Right lobe of liver (tissue), 6 donors: ENCODE measurements around the gene PSG6. TPM values are rescaled to one million over a fixed set of nuclear protein-coding genes. Genes with fewer than 3 reads are reported as not detected.
"Not testable (repeated sequence)": the region's sequence is repeated elsewhere in the genome, so short reads cannot be mapped to it uniquely, and the experiment has no call there.

Source experiments
- ATAC-seq, 4 donors: fragments of 200-7000 bp; cut with Tn5 transposase; one replicate each; pipeline ENCODE4 v1.9.1; 2020; ENCODE audit warnings: mild to moderate bottlenecking in 4 of 4, moderate library complexity in 4 of 4
- DNase-seq, 3 donors: peaks; one replicate each; pipeline ENCODE4 v3.0.0-alpha.2; 2020
- H3K27ac ChIP-seq, 3 donors: fragments of 200-600 bp; one replicate each; pipeline ENCODE4 v1.8.0; 2022
- H3K27me3 ChIP-seq, 2 donors: fragments of 200-600 bp; one replicate each; pipeline ENCODE4 v1.8.0; 2022
- H3K36me3 ChIP-seq, 4 donors: fragments of 200-600 bp; sonication (generic) in 1 of 4; one replicate each; pipeline versions ENCODE4 v1.5.1 to v1.8.0; 2017 to 2022; ENCODE audit warnings: control low read depth in 1 of 4
- H3K4me1 ChIP-seq, 4 donors: fragments of 200-600 bp; sonication (generic) in 1 of 4; one replicate each; pipeline versions ENCODE4 v1.5.1 to v1.8.0; 2017 to 2022; ENCODE audit warnings: control low read depth in 1 of 4
- H3K4me3 ChIP-seq, 3 donors: fragments of 200-600 bp; one replicate each; pipeline ENCODE4 v1.8.0; 2022
- H3K9me3 ChIP-seq, 4 donors: fragments of 200-600 bp; sonication (generic) in 1 of 4; one replicate each; pipeline versions ENCODE4 v1.5.1 to v1.8.0; 2017 to 2022; ENCODE audit warnings: control low read depth in 1 of 4
- CTCF ChIP-seq, 4 donors: fragments of 200-600 bp in 3 of 4; fragments of 450-650 bp in 1 of 4; IDR thresholded peaks; one replicate each; pipeline versions ENCODE4 v1.5.1 to v1.8.0; 2016 to 2022; ENCODE audit warnings: antibody characterized with exemption in 4 of 4, mild to moderate bottlenecking in 2 of 4
- WGBS: methylation state at CpG from one replicate; pipeline ENCODE4 v1.1.6; 2018; ENCODE audit warnings: low coverage, low lambda C conversion rate; ENCODE audit not compliant: insufficient coverage; ENCODE audit errors: missing lambda C conversion rate; 5-methylcytosine and 5-hydroxymethylcytosine counted together
- intact Hi-C, 2 donors: fragments of 100-400 bp; cut with DNase I; formaldehyde crosslinking; loops; one replicate each; pipeline versions ENCODE4 v1.11.2 to v1.14.1; 2022
- total RNA-seq, 6 experiments: library from RNA; depleted of rRNA in 2 of 6; stranded (reverse); fragments of >200 nt in 2 of 6; fragmentation: NEBNext Ultra II Directional in 3 of 6; extraction: Animal tissue kit (Norgen Biotek cat#: 25700) in 3 of 6; gene quantifications; one replicate each; pipeline versions ENCODE4 v1.1.0 to v1.2.4, GENCODE V29; 2016 to 2023
- donor health status: DM: no; HTN: yes; CAD: no.
- donor health status: DM: no; HTN: no; CAD: no.
- donor health status: DM: no; HTN: no; CAD: no.
- donor health status: DM: no; HTN: yes; CAD: no.
- donor health status: DM: no; HTN: yes; CAD: no.

Gene PSG6
- total RNA-seq, 6 experiments from 2014 or later = not detected

DNA sequence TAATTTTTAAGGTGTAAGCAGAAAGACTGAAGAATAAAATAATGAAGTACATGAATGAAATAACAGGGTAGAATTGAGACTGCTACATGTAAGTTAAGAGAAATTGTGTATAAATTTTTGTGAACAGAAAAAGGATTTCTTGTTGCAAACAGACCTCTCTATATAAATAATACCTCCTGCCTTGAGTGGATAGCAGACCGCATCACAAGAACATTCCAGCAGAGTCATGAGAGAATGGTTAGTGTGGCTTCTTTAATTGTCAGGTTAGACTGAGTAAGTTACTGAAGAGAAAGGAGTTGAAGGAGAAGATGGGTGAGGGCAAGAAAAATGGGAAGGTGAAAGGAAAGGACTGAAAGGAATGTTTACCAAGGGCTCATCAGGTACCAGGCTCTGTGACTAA lies 18.6 kb downstream of the PSG6 start:
- H3K27me3 ChIP-seq, H3K4me3 ChIP-seq, H3K27ac ChIP-seq, intact Hi-C loops, DNase-seq, ATAC-seq, H3K4me1 ChIP-seq, H3K9me3 ChIP-seq, H3K36me3 ChIP-seq: not testable (repeated sequence)
- WGBS = 58% methylated on average over 1 of the region's 1 CpG

DNA sequence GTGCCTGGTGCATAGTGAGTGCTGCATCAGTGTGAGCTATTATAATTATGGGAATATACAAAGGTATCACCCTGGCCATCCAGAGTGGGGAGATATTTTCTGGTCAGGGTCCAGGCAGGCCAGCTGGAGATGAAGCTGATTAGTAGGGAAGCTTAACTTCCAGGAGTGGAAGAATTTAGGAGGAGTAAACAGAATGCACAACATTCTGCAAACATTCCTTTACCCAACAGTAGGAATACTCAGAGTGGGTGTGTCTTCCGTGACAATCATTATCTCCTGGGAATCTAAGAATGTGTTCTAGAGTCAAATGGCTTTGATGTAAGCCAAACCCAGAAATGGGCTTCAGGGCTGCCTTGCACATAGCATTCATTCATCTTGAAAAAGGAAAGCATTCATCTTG lies 19.0 kb downstream of the PSG6 start:
- H3K27ac ChIP-seq, H3K36me3 ChIP-seq, intact Hi-C loops, ATAC-seq, H3K9me3 ChIP-seq, H3K4me3 ChIP-seq, DNase-seq, H3K4me1 ChIP-seq, H3K27me3 ChIP-seq: not testable (repeated sequence)
- WGBS = 21% methylated on average over 1 of the region's 1 CpG

DNA sequence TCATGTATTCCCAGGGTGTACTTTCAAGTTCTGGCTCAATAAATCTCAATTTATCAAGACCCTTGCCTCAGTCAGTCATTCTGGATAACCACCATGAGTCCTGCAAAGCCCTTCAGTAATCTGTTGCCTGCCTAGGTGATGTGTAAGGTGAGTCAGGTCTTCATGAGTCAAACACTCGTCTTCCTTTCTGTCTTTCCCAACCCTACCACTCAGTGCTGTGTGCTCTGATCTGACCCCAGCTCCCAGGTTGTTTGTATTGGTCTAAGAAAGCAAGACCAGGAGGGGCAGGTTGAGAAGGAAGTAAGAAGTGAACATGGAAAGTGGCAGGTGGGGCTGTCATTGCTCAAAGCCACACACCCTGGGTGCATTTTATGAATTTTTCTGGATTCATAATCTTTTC lies 20.0 kb downstream of the PSG6 start:
- H3K27me3 ChIP-seq, intact Hi-C loops, H3K36me3 ChIP-seq, H3K27ac ChIP-seq, H3K4me3 ChIP-seq, ATAC-seq, H3K4me1 ChIP-seq, H3K9me3 ChIP-seq, DNase-seq: not testable (repeated sequence)
- 0% methylated on average over 1 of the region's 1 CpG for WGBS

- H3K9me3 ChIP-seq, ATAC-seq, H3K4me1 ChIP-seq, intact Hi-C loops, H3K4me3 ChIP-seq, H3K27me3 ChIP-seq, H3K27ac ChIP-seq, H3K36me3 ChIP-seq, DNase-seq: not testable (repeated sequence)
- 28% methylated on average over 3 of the region's 7 CpGs for WGBS
Measured at GRCh38 chr19:42890446-42890845, 27.2 kb downstream of the PSG6 start.

DNA sequence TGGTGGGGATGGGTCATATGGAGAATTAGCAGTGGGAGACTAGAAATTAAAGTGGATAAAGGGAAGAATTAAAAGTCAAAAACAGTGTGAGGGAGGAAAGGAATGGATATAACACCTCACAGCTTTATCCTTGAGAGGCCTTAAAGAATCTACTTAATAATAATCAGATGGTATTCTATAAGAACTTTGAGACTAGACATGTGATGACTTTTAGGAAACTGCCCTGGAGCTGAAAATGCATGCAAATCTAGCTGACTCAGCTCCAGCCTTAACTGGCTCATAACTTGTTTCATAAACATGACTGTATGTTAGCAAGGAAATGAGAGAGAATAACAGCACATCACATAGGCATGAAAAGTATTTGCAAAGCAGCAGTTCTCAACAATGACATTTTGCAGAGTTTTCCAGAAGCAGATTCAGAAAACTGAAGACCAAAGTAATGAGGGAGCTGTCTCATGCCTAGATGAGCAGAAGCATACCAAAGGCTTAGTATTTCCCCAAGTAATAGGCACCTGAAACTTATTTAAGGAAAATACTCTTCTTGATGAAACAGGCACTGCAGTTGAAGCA lies 29.7 kb downstream of the PSG6 start:
- DNase-seq, H3K27ac ChIP-seq, H3K4me1 ChIP-seq, H3K27me3 ChIP-seq, H3K9me3 ChIP-seq, ATAC-seq, H3K4me3 ChIP-seq, H3K36me3 ChIP-seq, intact Hi-C loops: not testable (repeated sequence)

GRCh38 chr19:42882730-42883129 lies 35.0 kb downstream of the PSG6 start:
- not testable (repeated sequence) for H3K27me3 ChIP-seq, DNase-seq, H3K27ac ChIP-seq

GRCh38 chr19:42882010-42882409 lies 35.7 kb downstream of the PSG6 start:
- 14% methylated on average over 1 of the region's 5 CpGs for WGBS
- H3K9me3 ChIP-seq, ATAC-seq, H3K4me3 ChIP-seq, intact Hi-C loops, H3K36me3 ChIP-seq, DNase-seq, H3K27ac ChIP-seq, H3K27me3 ChIP-seq, H3K4me1 ChIP-seq: not testable (repeated sequence)

More at GRCh38 chr19:42882730-42883129, 35.0 kb downstream of the PSG6 start:
- H3K36me3 ChIP-seq, H3K4me1 ChIP-seq, intact Hi-C loops, H3K4me3 ChIP-seq, ATAC-seq, H3K9me3 ChIP-seq: not testable (repeated sequence)
- WGBS = 39% methylated on average over 2 of the region's 2 CpGs

GRCh38 chr19:42881279-42881678 lies 36.4 kb downstream of the PSG6 start:
- H3K4me3 ChIP-seq, H3K27me3 ChIP-seq, DNase-seq, ATAC-seq, H3K36me3 ChIP-seq, H3K27ac ChIP-seq, intact Hi-C loops, H3K4me1 ChIP-seq, H3K9me3 ChIP-seq: not testable (repeated sequence)
- 0% methylated on average over 3 of the region's 8 CpGs for WGBS
- TF ChIP-seq CTCF (IDR thresholded peaks at IDR 0.05) = peak in 1 of 4 donors; percentile 12

DNA sequence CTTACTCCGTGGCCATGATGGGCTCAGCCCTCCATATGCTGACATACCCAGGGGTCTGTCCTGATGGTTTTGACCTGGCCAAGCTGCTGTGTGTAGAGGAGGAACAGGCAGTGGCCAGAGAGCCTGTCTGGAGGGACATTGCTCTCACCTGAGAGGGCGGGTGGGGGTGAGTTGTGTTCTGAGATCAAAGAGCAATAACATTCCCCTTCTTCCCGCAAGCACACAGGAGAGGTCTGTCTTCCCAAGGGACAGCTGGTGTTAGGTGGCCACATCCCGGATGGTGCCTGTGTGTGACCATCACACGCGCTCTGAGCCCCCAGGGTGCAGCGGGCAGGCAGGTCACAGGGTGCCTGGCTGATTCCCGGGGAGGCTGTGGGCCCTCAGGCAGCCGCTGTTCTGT lies 37.1 kb downstream of the PSG6 start:
- H3K4me3 ChIP-seq, H3K36me3 ChIP-seq, H3K4me1 ChIP-seq, H3K9me3 ChIP-seq, H3K27me3 ChIP-seq, H3K27ac ChIP-seq, DNase-seq, intact Hi-C loops, ATAC-seq: not testable (repeated sequence)
- 80% methylated on average over 1 of the region's 9 CpGs for WGBS
